ENCODE results near the gene IGF2BP3. TPM values are rescaled to one million over a fixed set of nuclear protein-coding genes. Genes with fewer than 3 reads are reported as not detected.
A peak's percentile ranks its signal among the peaks of the same experiment; 100 is the strongest.

Gene IGF2BP3
- total RNA-seq, 1 experiment from 2014 or later = 139 TPM

- intact Hi-C loops (cut with micrococcal nuclease; ENCODE audit: unreplicated experiment) = no loop called here
- no peak overlapping the region for H2AFZ ChIP-seq
- H3K4me1 ChIP-seq (replicated peaks; ENCODE audit: insufficient read depth) = peaks cover 10% of the 10 kb centered on the region
- no peak overlapping the region for H3K4me3 ChIP-seq
- POLR2A ChIA-PET (ENCODE audit: unreplicated experiment) = no interaction called here
- H4K20me1 ChIP-seq (ENCODE audit: insufficient read depth) = no peaks in the 10 kb centered on the region
- no peak overlapping the region for H3K27ac ChIP-seq
- no peaks in the 10 kb centered on the region for H3K9me2 ChIP-seq (ENCODE audit: insufficient read depth)
- CTCF ChIA-PET = interaction anchor here (1.1 kb wide), 1 partner anchor 443 kb away, joined by 3 read pairs; no protein-coding TSS in a partner anchor
- H3F3A ChIP-seq (ENCODE audit: insufficient read depth, low read depth) = peaks cover 9% of the 10 kb centered on the region
- no peaks in the 10 kb centered on the region for H3K9me3 ChIP-seq (ENCODE audit: insufficient read depth, low read depth)
- no peak overlapping the region for H3K4me2 ChIP-seq
- BruUV-seq (replicated peaks) = no TSS peak
- no peaks in the 10 kb centered on the region for H3K27me3 ChIP-seq (ENCODE audit: insufficient read depth, low read depth)
- H3K79me2 ChIP-seq (ENCODE audit: low read depth) = no peaks in the 10 kb centered on the region
- H3K36me3 ChIP-seq (ENCODE audit: low read depth) = no peaks in the 10 kb centered on the region
- DNase-seq = peak in 1 of 2 experiments; percentile 33
- TF ChIP-seq EZH2 (IDR thresholded peaks at IDR 0.05; ENCODE audit: low read depth) = no peak
- TF ChIP-seq, protein P1, sequence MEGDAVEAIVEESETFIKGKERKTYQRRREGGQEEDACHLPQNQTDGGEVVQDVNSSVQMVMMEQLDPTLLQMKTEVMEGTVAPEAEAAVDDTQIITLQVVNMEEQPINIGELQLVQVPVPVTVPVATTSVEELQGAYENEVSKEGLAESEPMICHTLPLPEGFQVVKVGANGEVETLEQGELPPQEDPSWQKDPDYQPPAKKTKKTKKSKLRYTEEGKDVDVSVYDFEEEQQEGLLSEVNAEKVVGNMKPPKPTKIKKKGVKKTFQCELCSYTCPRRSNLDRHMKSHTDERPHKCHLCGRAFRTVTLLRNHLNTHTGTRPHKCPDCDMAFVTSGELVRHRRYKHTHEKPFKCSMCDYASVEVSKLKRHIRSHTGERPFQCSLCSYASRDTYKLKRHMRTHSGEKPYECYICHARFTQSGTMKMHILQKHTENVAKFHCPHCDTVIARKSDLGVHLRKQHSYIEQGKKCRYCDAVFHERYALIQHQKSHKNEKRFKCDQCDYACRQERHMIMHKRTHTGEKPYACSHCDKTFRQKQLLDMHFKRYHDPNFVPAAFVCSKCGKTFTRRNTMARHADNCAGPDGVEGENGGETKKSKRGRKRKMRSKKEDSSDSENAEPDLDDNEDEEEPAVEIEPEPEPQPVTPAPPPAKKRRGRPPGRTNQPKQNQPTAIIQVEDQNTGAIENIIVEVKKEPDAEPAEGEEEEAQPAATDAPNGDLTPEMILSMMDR (conservative IDR thresholded peaks at IDR 0.05) = no peak
Measured at GRCh38 chr7:23268746-23269145, 201.5 kb downstream of the IGF2BP3 start.

DNA sequence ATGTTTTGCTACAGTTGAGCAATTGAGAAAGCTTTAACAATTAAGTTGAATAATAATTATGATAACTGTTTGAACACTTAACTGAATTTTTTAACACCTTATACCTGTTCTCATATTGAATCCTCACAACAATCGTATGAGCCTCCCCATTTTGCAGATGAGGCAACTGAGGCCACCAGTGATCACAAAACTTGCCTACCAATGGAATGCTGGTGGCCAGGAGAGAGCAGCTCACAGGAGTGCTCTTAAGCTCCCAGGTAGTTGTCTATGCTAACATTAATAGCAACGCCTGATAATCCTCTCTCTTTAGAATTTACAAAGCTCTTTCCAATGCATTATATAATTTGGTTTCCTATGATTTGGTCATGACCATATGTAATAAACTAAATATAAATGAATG, 202.1 kb downstream of the IGF2BP3 start:
- 0 out of 2 replicates have a peak, but pooled peaks cover 3% of the 10 kb centered on the region for H3F3A ChIP-seq (ENCODE audit: insufficient read depth, low read depth)
- no peaks in the 10 kb centered on the region for H3K9me2 ChIP-seq (ENCODE audit: insufficient read depth)
- H3K79me2 ChIP-seq (ENCODE audit: low read depth) = no peaks in the 10 kb centered on the region
- TF ChIP-seq, protein P1 (conservative IDR thresholded peaks at IDR 0.05) = no peak
- no peak for TF ChIP-seq EZH2 (IDR thresholded peaks at IDR 0.05; ENCODE audit: low read depth)
- no peaks in the 10 kb centered on the region for H3K9me3 ChIP-seq (ENCODE audit: insufficient read depth, low read depth)
- intact Hi-C loops (cut with micrococcal nuclease; ENCODE audit: unreplicated experiment) = no loop called here
- no peak for DNase-seq
- H3K4me1 ChIP-seq (replicated peaks; ENCODE audit: insufficient read depth) = peaks cover 5% of the 10 kb centered on the region; the same call in 1 of the 2 replicates
- H2AFZ ChIP-seq = no peak overlapping the region
- no peak overlapping the region for H3K4me3 ChIP-seq
- H3K27ac ChIP-seq = no peak overlapping the region
- H3K4me2 ChIP-seq = no peak overlapping the region
- H4K20me1 ChIP-seq (ENCODE audit: insufficient read depth) = no peaks in the 10 kb centered on the region
- no peaks in the 10 kb centered on the region for H3K27me3 ChIP-seq (ENCODE audit: insufficient read depth, low read depth)
- BruUV-seq (replicated peaks) = no TSS peak
- POLR2A ChIA-PET (ENCODE audit: unreplicated experiment) = no interaction called here
- CTCF ChIA-PET = interaction anchor here (1.1 kb wide), 1 partner anchor 443 kb away, joined by 3 read pairs; no protein-coding TSS in a partner anchor
- no peaks in the 10 kb centered on the region for H3K36me3 ChIP-seq (ENCODE audit: low read depth)

DNA sequence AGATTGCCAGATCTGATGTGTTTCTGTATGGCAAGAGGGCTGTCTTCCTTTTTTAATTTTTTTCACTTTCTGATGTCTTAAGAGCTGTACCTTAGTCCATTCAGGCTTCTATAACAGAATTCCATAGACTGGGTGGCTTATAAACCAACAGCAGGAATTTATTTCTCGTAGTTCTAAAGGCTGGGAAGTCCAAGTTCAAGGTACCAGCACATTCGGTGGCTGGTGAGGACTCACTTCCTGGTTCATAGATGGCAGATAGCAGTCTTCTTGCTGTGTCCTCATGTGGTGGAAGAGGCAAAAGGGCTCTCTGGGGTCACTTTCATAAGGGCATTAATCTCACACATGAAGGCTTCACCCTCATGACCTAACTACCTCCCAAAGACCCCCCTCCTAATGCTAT, 202.9 kb downstream of the IGF2BP3 start:
- intact Hi-C loops (cut with micrococcal nuclease; ENCODE audit: unreplicated experiment) = no loop called here
- peak in 1 of 2 experiments; percentile 33 for DNase-seq
- BruUV-seq (replicated peaks) = no TSS peak
- POLR2A ChIA-PET (ENCODE audit: unreplicated experiment) = no interaction called here
- CTCF ChIA-PET = interaction anchor here (0.6 to 0.8 kb wide), 2 partner anchors 277 to 1655 kb away, joined by 3 to 6 read pairs; no protein-coding TSS in a partner anchor
- Histone ChIP-seq H3K79me2 (ENCODE audit: low read depth) (no peaks in the 10 kb centered on the region), H3K27ac (no peak overlapping the region), H3K4me3 (no peak overlapping the region), H3K4me1 (replicated peaks; ENCODE audit: insufficient read depth) (no peaks in the 10 kb centered on the region), H3K9me2 (ENCODE audit: insufficient read depth) (no peaks in the 10 kb centered on the region), H3K4me2 (no peak overlapping the region), H3K27me3 (ENCODE audit: insufficient read depth, low read depth) (no peaks in the 10 kb centered on the region), H3K36me3 (ENCODE audit: low read depth) (no peaks in the 10 kb centered on the region), H3F3A (ENCODE audit: insufficient read depth, low read depth) (0 out of 2 replicates have a peak, but pooled peaks cover 3% of the 10 kb centered on the region), H3K9me3 (ENCODE audit: insufficient read depth, low read depth) (no peaks in the 10 kb centered on the region), H2AFZ (no peak overlapping the region), H4K20me1 (ENCODE audit: insufficient read depth) (no peaks in the 10 kb centered on the region)
- TF ChIP-seq, protein P1 (conservative IDR thresholded peaks at IDR 0.05) = no peak
- no peak for TF ChIP-seq EZH2 (IDR thresholded peaks at IDR 0.05; ENCODE audit: low read depth)

All from PC-9 (cell line).